Activated CD8-positive, alpha-beta memory T cell treated with anti-CD3 and anti-CD28 coated beads, Interleukin-2, amount 10 ng/mL, durations not matched to agents 7 days and 5 days (primary cell): ENCODE measurements around the gene BLACAT1. TPM values are rescaled to one million over a fixed set of nuclear protein-coding genes. Genes with fewer than 3 reads are reported as not detected.

Experiments used
- microRNA-seq: library from miRNA; unstranded; fragments of <30 nt; microRNA quantifications from one replicate; pipeline ENCODE4 v1.2.0, GENCODE V29; 2022
- total RNA-seq, 2 experiments: library from RNA; stranded (reverse); gene quantifications; one replicate each; pipeline ENCODE4 v1.2.3, GENCODE V29; 2021

BLACAT1 gene
- total RNA-seq, 2 experiments from 2014 or later: 0.19 to 0.47 TPM

Small RNA genes lying within 50 kb of the gene (microRNA-seq; reads per million reads assigned to microRNA genes)
- 60.4 reads per million, percentile 60 among the genes with 10 or more reads in this experiment for gene MIR135B

Other genes starting within 250 kb of the BLACAT1 start
- gene DSTYK, start 244.3 kb downstream of the BLACAT1 start, total RNA-seq: 10 to 100 TPM in 1 of 2 experiments, 1 to 10 TPM in 1; 8.7 to 11.6 TPM
- 1 to 10 TPM; 2.6 to 5.3 TPM for gene TMCC2, start 228.1 kb downstream of the BLACAT1 start, total RNA-seq
- 1 to 10 TPM; 1.9 to 6.0 TPM for gene NUAK2, start 134.3 kb downstream of the BLACAT1 start, total RNA-seq
- not detected for gene KLHDC8A, start 99.1 kb downstream of the BLACAT1 start, total RNA-seq
- 1 to 10 TPM in 1 of 2 experiments, under 1 TPM in 1; 0.54 to 1.8 TPM for gene LEMD1, start 34.0 kb downstream of the BLACAT1 start, total RNA-seq
- gene CDK18, start 48.6 kb upstream of the BLACAT1 start, total RNA-seq: 1 to 10 TPM; 4.0 to 5.2 TPM
- gene ELK4, start 176.0 kb upstream of the BLACAT1 start, total RNA-seq: 10 to 100 TPM; 70.9 to 79.7 TPM
- not detected for gene SLC45A3, start 224.5 kb upstream of the BLACAT1 start, total RNA-seq